ENCODE measurements around the gene LRRIQ3. TPM values are rescaled to one million over a fixed set of nuclear protein-coding genes. Genes with fewer than 3 reads are reported as not detected.

LRRIQ3 gene
- total RNA-seq, 1 donor from 2014 or later, result 0.99 TPM

DNA sequence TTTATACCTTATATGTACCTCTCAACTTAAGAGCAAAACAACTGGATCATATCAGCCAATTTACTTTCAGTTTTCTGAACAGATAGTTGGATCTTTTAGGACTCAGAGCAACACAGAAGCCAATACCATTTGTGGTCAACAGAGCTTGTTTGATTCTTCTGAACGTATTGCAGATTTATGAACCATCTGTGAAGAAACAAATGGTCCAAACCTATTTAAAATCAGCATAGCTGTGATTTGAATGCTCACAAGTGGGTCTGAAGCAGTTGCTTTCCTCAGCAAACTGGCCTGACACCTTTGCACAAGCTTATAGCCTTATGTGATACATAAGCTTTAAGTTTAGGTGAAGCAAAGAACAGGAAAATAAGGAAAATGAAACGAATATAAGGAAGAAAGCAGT is 147.6 kb downstream of the LRRIQ3 start:
- no peak for DNase-seq (ENCODE audit: extremely low spot score, unreplicated experiment)
- Mint-ChIP-seq H3K9me3 (no peaks in the 10 kb centered on the region), H3K27me3 (no peaks in the 10 kb centered on the region), H3K27ac (no peak overlapping the region), H3K4me1 (ENCODE audit: unreplicated experiment) (no peaks in the 10 kb centered on the region), H3K36me3 (no peaks in the 10 kb centered on the region), H3K4me3 (no peak overlapping the region)
- TF ChIP-seq, protein P1, sequence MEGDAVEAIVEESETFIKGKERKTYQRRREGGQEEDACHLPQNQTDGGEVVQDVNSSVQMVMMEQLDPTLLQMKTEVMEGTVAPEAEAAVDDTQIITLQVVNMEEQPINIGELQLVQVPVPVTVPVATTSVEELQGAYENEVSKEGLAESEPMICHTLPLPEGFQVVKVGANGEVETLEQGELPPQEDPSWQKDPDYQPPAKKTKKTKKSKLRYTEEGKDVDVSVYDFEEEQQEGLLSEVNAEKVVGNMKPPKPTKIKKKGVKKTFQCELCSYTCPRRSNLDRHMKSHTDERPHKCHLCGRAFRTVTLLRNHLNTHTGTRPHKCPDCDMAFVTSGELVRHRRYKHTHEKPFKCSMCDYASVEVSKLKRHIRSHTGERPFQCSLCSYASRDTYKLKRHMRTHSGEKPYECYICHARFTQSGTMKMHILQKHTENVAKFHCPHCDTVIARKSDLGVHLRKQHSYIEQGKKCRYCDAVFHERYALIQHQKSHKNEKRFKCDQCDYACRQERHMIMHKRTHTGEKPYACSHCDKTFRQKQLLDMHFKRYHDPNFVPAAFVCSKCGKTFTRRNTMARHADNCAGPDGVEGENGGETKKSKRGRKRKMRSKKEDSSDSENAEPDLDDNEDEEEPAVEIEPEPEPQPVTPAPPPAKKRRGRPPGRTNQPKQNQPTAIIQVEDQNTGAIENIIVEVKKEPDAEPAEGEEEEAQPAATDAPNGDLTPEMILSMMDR (conservative IDR thresholded peaks at IDR 0.05), result no peak

DNA sequence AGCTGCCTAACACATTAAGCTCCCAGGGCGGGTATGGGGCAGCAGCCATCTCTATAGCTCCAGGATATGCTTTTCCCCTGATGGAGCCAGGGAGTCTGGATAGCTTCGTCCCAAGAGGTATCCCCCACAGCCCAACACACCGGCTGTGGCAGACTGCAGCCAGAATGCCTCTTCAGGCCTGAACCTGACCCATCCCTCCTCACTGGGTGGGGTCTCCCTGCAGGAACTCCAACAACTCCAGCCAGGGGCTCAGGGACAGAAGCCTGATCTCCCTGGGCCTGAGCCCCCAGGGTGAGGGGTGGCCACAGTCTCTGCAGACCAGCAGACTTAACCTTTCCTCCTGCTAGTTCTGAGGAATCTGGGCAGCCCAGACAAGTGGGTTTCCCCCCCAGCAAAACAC is 159.9 kb downstream of the LRRIQ3 start:
- TF ChIP-seq, protein P1 (conservative IDR thresholded peaks at IDR 0.05), result no peak
- Mint-ChIP-seq H3K4me3 (no peak overlapping the region), H3K4me1 (ENCODE audit: unreplicated experiment) (no peaks in the 10 kb centered on the region), H3K27ac (no peak overlapping the region), H3K9me3 (peaks cover 6% of the 10 kb centered on the region), H3K36me3 (no peaks in the 10 kb centered on the region), H3K27me3 (no peaks in the 10 kb centered on the region)
- DNase-seq (ENCODE audit: extremely low spot score, unreplicated experiment), result no peak

DNA sequence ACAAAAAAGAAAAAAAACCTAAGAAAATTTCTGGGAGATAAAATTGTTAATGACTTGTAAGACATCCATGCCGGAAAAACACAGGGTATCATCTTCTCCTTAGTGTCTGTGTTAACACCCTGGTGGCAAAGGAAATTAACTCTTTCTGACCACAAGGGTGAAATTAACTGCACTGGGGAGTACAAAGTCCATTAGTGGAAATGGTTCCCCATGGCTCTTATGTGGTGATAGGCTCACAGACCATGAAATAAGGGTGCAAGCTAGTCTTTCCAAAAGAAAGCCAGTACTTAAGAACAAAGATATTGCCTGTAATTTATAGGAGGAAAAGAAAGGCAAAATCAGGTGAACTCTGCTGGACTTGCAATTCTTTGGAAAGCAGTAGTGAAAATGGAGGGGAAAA is 185.4 kb downstream of the LRRIQ3 start:
- Mint-ChIP-seq H3K27me3 (no peaks in the 10 kb centered on the region), H3K4me3 (no peak overlapping the region), H3K4me1 (ENCODE audit: unreplicated experiment) (no peaks in the 10 kb centered on the region), H3K36me3 (no peaks in the 10 kb centered on the region), H3K9me3 (peaks cover 4% of the 10 kb centered on the region), H3K27ac (no peak overlapping the region)
- TF ChIP-seq, protein P1 (conservative IDR thresholded peaks at IDR 0.05), result no peak
- no peak for DNase-seq (ENCODE audit: extremely low spot score, unreplicated experiment)

DNA sequence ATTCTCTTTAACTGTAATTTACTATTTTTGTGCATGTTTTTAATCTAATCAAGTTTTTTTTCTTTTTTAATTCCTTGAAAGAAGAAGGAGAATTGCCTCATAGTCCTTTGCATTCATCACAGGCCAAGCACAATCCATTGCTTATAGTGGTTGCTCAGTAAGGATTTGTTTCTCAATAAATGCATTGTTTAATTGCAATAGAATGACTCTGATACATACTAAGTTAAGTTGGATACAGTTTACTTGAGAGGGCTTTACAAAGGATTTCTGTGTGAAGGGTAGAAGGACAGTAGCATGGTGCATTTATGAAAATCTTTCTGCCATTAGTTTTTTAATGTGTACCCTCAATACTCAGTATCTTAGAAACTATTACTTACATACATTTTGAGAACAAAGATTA is 186.2 kb downstream of the LRRIQ3 start:
- TF ChIP-seq, protein P1 (conservative IDR thresholded peaks at IDR 0.05), result no peak
- DNase-seq (ENCODE audit: extremely low spot score, unreplicated experiment), result no peak
- no peaks in the 10 kb centered on the region for H3K36me3 Mint-ChIP-seq
- H3K4me1 Mint-ChIP-seq (ENCODE audit: unreplicated experiment), result no peaks in the 10 kb centered on the region
- peaks cover 4% of the 10 kb centered on the region for H3K9me3 Mint-ChIP-seq
- H3K4me3 Mint-ChIP-seq, result no peak overlapping the region
- no peak overlapping the region for H3K27ac Mint-ChIP-seq
- H3K27me3 Mint-ChIP-seq, result no peaks in the 10 kb centered on the region

DNA sequence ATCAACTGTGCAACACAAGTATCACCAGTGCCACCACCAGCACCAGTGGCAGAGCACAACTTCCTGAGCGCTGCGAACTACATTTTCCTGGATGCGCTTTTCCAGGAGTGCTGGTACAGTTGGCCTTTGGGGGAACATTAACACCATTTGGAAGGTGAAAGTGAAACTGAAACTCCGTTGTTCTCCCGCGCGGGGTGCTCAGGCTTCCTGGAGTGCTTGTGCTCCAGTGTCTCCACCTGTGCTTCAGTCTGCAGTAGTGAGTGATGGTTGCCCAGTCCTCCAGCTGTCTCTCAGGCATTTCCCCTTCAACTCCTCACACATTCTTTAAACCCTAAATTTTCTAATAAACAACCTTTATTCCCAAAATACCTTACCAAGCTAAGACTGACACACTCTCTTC is 187.8 kb downstream of the LRRIQ3 start:
- Mint-ChIP-seq H3K27ac (no peak overlapping the region), H3K27me3 (no peaks in the 10 kb centered on the region), H3K4me1 (ENCODE audit: unreplicated experiment) (no peaks in the 10 kb centered on the region), H3K36me3 (no peaks in the 10 kb centered on the region), H3K4me3 (no peak overlapping the region), H3K9me3 (peaks cover 4% of the 10 kb centered on the region)
- no peak for DNase-seq (ENCODE audit: extremely low spot score, unreplicated experiment)
- TF ChIP-seq, protein P1 (conservative IDR thresholded peaks at IDR 0.05), result no peak

DNA sequence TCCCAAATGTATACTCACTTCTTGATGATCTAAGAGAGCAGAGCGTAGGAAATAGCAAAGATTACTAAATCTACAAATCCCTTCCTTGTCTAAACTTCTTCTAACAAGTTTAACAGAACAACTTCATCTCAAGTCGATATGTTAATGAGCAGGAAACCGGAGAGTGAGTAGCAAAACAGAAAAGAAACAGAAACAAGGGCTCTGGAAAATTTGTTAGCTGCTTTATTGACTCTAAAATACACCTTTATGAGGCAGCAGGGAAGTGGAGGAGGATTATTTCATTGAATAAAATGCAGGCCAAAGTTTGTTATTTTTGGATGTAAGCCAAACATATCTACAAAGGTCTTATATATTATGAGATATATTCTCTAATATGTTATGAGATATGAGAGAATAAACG is 192.4 kb downstream of the LRRIQ3 start:
- H3K27me3 Mint-ChIP-seq, result no peaks in the 10 kb centered on the region
- H3K9me3 Mint-ChIP-seq, result peaks cover 4% of the 10 kb centered on the region
- no peaks in the 10 kb centered on the region for H3K4me1 Mint-ChIP-seq (ENCODE audit: unreplicated experiment)
- no peaks in the 10 kb centered on the region for H3K36me3 Mint-ChIP-seq
- TF ChIP-seq, protein P1 (conservative IDR thresholded peaks at IDR 0.05), result no peak
- H3K4me3 Mint-ChIP-seq, result no peak overlapping the region
- no peak overlapping the region for H3K27ac Mint-ChIP-seq
- no peak for DNase-seq (ENCODE audit: extremely low spot score, unreplicated experiment)

Data from type B pancreatic cell (in vitro differentiated cells).